ENCODE measurements around the gene NPTN. TPM values are rescaled to one million over a fixed set of nuclear protein-coding genes. Genes with fewer than 3 reads are reported as not detected.

The NPTN gene
- total RNA-seq, 4 donors from 2014 or later: 159 to 356 (median 215) TPM

- no peaks in the 10 kb centered on the region for H3K4me1 ChIP-seq
- H3K27me3 ChIP-seq: no peaks in the 10 kb centered on the region
- no peaks in the 10 kb centered on the region for H3K36me3 ChIP-seq
- DNase-seq: no peak
- no peaks in the 10 kb centered on the region for H3K9me3 ChIP-seq
- H3K27ac ChIP-seq: no peak overlapping the region
- H3K4me3 ChIP-seq: no peak overlapping the region
- TF ChIP-seq CTCF (IDR thresholded peaks at IDR 0.05): no peak
- TF ChIP-seq POLR2A (IDR thresholded peaks at IDR 0.05): no peak
- intact Hi-C loops (cut with DNase I; ENCODE audit: low total_unique reads): no loop called here
Measured at GRCh38 chr15:73515527-73515926, 117.7 kb downstream of the NPTN start.

Other genes starting within 250 kb of the NPTN start
- gene REC114, start 190.2 kb downstream of the NPTN start, total RNA-seq: not detected
- gene CD276, start 51.0 kb upstream of the NPTN start, total RNA-seq: 10 to 100 TPM; 11.5 to 85.7 (median 30.0) TPM
- 10 to 100 TPM in 2 of 4 donors, 1 to 10 TPM in 1, under 1 TPM in 1; 0.77 to 13.5 (median 6.9) TPM for gene INSYN1, start 120.0 kb upstream of the NPTN start, total RNA-seq
- not detected for gene TBC1D21, start 240.2 kb upstream of the NPTN start, total RNA-seq